Measurements from ENCODE around the gene RAB25. TPM values are rescaled to one million over a fixed set of nuclear protein-coding genes. Genes with fewer than 3 reads are reported as not detected.

RAB25 gene
- polyA plus RNA-seq, 1 donor from 2014 or later, result 1.3 TPM

DNA sequence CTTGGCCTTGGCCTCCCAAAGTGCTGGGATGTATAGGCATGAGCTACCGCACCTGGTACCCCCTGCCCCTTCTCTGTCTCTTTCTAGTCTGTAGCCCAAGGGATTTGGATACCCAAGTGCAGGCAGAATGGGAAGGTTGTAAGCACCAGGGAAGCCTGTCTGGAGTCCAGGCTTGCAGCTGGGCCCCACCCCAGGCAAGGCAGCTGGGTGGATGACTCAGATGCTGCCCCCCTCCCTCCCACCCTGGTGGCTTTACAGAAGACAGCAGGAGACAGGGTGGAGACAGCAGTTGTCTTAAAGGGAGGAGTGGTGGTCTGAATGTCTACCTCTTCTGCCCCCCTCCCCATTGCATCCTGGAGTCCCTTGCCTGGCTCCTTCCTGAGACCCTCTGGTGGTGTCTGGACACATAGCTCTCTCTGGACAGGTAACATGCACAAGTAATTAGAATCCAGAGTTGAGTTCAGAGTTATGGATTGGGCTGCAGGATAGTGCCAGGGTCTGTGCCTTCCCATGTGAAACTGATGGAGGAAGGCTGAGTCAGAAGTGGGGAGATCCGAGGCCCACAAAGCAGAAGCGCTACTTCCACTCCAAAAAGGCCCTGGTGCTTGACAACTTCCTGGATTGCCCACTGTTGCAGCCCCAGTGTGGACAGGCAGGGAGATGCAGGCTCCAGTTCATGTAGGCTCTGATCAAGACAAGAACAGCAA lies 58.7 kb downstream of the RAB25 start:
- H3K36me3 ChIP-seq (ENCODE audit: insufficient read depth, low read length), result no peaks in the 10 kb centered on the region
- TF ChIP-seq EZH2 (IDR thresholded peaks at IDR 0.05; ENCODE audit: borderline replicate concordance, insufficient read depth, low read length, poor library complexity, severe bottlenecking), result no peak
- TF ChIP-seq REST (IDR thresholded peaks at IDR 0.05; ENCODE audit: borderline replicate concordance), result no peak
- no peak for TF ChIP-seq CTCF (IDR thresholded peaks at IDR 0.05; ENCODE audit: poor library complexity, severe bottlenecking)
- no peak for TF ChIP-seq MXI1 (conservative IDR thresholded peaks at IDR 0.05; ENCODE audit: poor library complexity, severe bottlenecking)
- no peak for TF ChIP-seq POLR2AphosphoS5 (IDR thresholded peaks at IDR 0.05)
- no peak for TF ChIP-seq TAF1 (IDR thresholded peaks at IDR 0.05; ENCODE audit: low read depth)
- no peak for TF ChIP-seq RAD21 (conservative IDR thresholded peaks at IDR 0.05)
- TF ChIP-seq SMC3 (conservative IDR thresholded peaks at IDR 0.05; ENCODE audit: poor library complexity), result no peak
- no peak for TF ChIP-seq EP300 (conservative IDR thresholded peaks at IDR 0.05; ENCODE audit: poor library complexity, severe bottlenecking)
- no peak overlapping the region for H3K4me2 ChIP-seq (ENCODE audit: low read length)
- no peak overlapping the region for H3K9ac ChIP-seq (ENCODE audit: low read length)
- H3K4me3 ChIP-seq (ENCODE audit: low read length), result no peak overlapping the region
- H3K9me3 ChIP-seq (ENCODE audit: low read length), result no peaks in the 10 kb centered on the region
- H2AFZ ChIP-seq (ENCODE audit: low read depth, low read length), result no peak overlapping the region
- no peak overlapping the region for H3K27ac ChIP-seq (ENCODE audit: low read length)
- H4K20me1 ChIP-seq (ENCODE audit: insufficient read depth), result peaks cover 14% of the 10 kb centered on the region
- no peaks in the 10 kb centered on the region for H3K9me2 ChIP-seq (ENCODE audit: insufficient read depth, low read length)
- no peaks in the 10 kb centered on the region for H3K79me2 ChIP-seq (replicated peaks; ENCODE audit: insufficient read depth, low read length)
- H3K27me3 ChIP-seq (ENCODE audit: insufficient read depth, low read depth, low read length), result no peaks in the 10 kb centered on the region
- H3F3A ChIP-seq (ENCODE audit: insufficient read depth, low read length, poor library complexity, severe bottlenecking), result no peaks in the 10 kb centered on the region

Other genes with a start within 250 kb of the RAB25 start
- gene GON4L, start 203.9 kb upstream of the RAB25 start, polyA plus RNA-seq, result 24.8 and 30.2 TPM in 2 replicates
- 122 and 127 TPM in 2 replicates for gene SYT11, start 201.6 kb upstream of the RAB25 start, polyA plus RNA-seq
- 78.1 and 83.5 TPM in 2 replicates for gene RIT1, start 149.8 kb upstream of the RAB25 start, polyA plus RNA-seq
- gene KHDC4, start 126.7 kb upstream of the RAB25 start, polyA plus RNA-seq, result 84.8 and 97.1 TPM in 2 replicates
- gene RXFP4, start 119.5 kb upstream of the RAB25 start, polyA plus RNA-seq, result not detected in 2 replicates
- gene ARHGEF2, start 82.6 kb upstream of the RAB25 start, polyA plus RNA-seq, result 45.1 and 59.6 TPM in 2 replicates
- gene SSR2, start 40.2 kb upstream of the RAB25 start, polyA plus RNA-seq, result 440 and 473 TPM in 2 replicates
- gene UBQLN4, start 7.4 kb upstream of the RAB25 start, polyA plus RNA-seq, result 34.9 and 39.3 TPM in 2 replicates
- gene LAMTOR2, start 6.4 kb upstream of the RAB25 start, polyA plus RNA-seq, result 81.3 and 82.6 TPM in 2 replicates
- gene MEX3A, start 21.3 kb downstream of the RAB25 start, polyA plus RNA-seq, result 39.8 and 44.4 TPM in 2 replicates
- 90.7 and 103 TPM in 2 replicates for gene LMNA, start 53.6 kb downstream of the RAB25 start, polyA plus RNA-seq
- gene SEMA4A, start 92.4 kb downstream of the RAB25 start, polyA plus RNA-seq, result 17.1 and 38.4 TPM in 2 replicates
- 13.7 and 16.2 TPM in 2 replicates for gene SLC25A44, start 132.9 kb downstream of the RAB25 start, polyA plus RNA-seq
- gene PMF1, start 151.8 kb downstream of the RAB25 start, polyA plus RNA-seq, result 97.0 and 98.7 TPM in 2 replicates
- 1.9 and 2.5 TPM in 2 replicates for gene BGLAP, start 181.0 kb downstream of the RAB25 start, polyA plus RNA-seq
- gene PAQR6, start 186.9 kb downstream of the RAB25 start, polyA plus RNA-seq, result 16.8 and 27.3 TPM in 2 replicates
- gene SMG5, start 221.7 kb downstream of the RAB25 start, polyA plus RNA-seq, result 57.3 and 84.4 TPM in 2 replicates
- gene TMEM79, start 223.2 kb downstream of the RAB25 start, polyA plus RNA-seq, result 5.9 and 6.8 TPM in 2 replicates
- 3.3 and 4.1 TPM in 2 replicates for gene GLMP, start 234.5 kb downstream of the RAB25 start, polyA plus RNA-seq
- 1.4 and 1.8 TPM in 2 replicates for gene VHLL, start 238.1 kb downstream of the RAB25 start, polyA plus RNA-seq